Heart right ventricle (tissue), 16 donors: ENCODE measurements around the gene PRKACB. TPM values are rescaled to one million over a fixed set of nuclear protein-coding genes. Genes with fewer than 3 reads are reported as not detected.

Source experiments
- ATAC-seq, 8 donors: fragments of 200-7000 bp; cut with Tn5 transposase; one replicate each; pipeline ENCODE4 v1.9.1; 2020; ENCODE audit warnings: mild to moderate bottlenecking in 8 of 8, moderate library complexity in 8 of 8, moderate number of reproducible peaks in 1 of 8
- DNase-seq, 2 donors: peaks; one replicate each; pipeline ENCODE4 v3.0.0-alpha.2; 2020
- H3K27ac ChIP-seq, 10 donors: fragments of 200-600 bp; sonication (generic) in 2 of 10; one replicate each; pipeline versions ENCODE4 v1.5.0 to v1.8.0; 2020 to 2022; ENCODE audit warnings: mild to moderate bottlenecking in 3 of 10
- H3K27me3 ChIP-seq, 7 donors: fragments of 200-600 bp; one replicate each; pipeline ENCODE4 v1.8.0; 2021 to 2022; ENCODE audit warnings: mild to moderate bottlenecking in 2 of 7
- H3K36me3 ChIP-seq, 9 donors: fragments of 200-600 bp; sonication (generic) in 1 of 9; one replicate each; pipeline versions ENCODE4 v1.5.0 to v1.8.0; 2020 to 2022; ENCODE audit warnings: mild to moderate bottlenecking in 2 of 9
- H3K4me1 ChIP-seq, 9 donors: fragments of 200-600 bp; sonication (generic) in 1 of 9; one replicate each; pipeline versions ENCODE4 v1.5.0 to v1.8.0; 2020 to 2022; ENCODE audit warnings: mild to moderate bottlenecking in 4 of 9
- H3K4me3 ChIP-seq, 10 donors: fragments of 200-600 bp; sonication (generic) in 2 of 10; one replicate each; pipeline versions ENCODE4 v1.5.0 to v1.8.0; 2020 to 2022; ENCODE audit warnings: mild to moderate bottlenecking in 7 of 10, moderate library complexity in 2 of 10
- H3K9me3 ChIP-seq, 11 donors: fragments of 200-600 bp in 10 of 11; sonication (generic) in 2 of 11; one replicate each; pipeline versions ENCODE4 v1.5.0 to v1.8.0; 2013 to 2022; ENCODE audit warnings: mild to moderate bottlenecking in 2 of 11, control low read depth in 1 of 11, moderate library complexity in 1 of 11
- CTCF ChIP-seq, 9 donors: fragments of 200-600 bp; sonication (generic) in 2 of 9; IDR thresholded peaks; one replicate each; pipeline versions ENCODE4 v1.5.0 to v1.8.0; 2021 to 2022; ENCODE audit warnings: antibody characterized with exemption in 9 of 9, mild to moderate bottlenecking in 5 of 9, moderate library complexity in 1 of 9
- WGBS, 2 donors: extraction: QIAGEN DNeasy Blood & Tissue Kit; methylation state at CpG; one replicate each; pipeline ENCODE4 v1.1.7; 2013; ENCODE audit warnings: inconsistent platforms in 1 of 2; 5-methylcytosine and 5-hydroxymethylcytosine counted together
- intact Hi-C, 10 donors: fragments of 100-400 bp; cut with DNase I; formaldehyde crosslinking; loops; one replicate each; pipeline versions ENCODE4 v1.11.1 to v1.14.2; 2022
- polyA plus RNA-seq, 2 donors: library from polyadenylated mRNA; stranded (reverse); fragments of 200-250 nt; gene quantifications; one replicate each; pipeline ENCODE4 v1.2.3, GENCODE V29; 2013
- total RNA-seq, 10 donors: library from RNA; stranded (reverse); fragmentation: NEBNext Ultra II Directional in 3 of 10; extraction: Animal tissue kit (Norgen Biotek cat#: 25700) in 3 of 10; gene quantifications; one replicate each; pipeline versions ENCODE4 v1.2.1 to v1.2.4, GENCODE V29; 2021 to 2023
- donor health status: Arrhythmogenic right ventricular cardiomyopathy.
- donor health status: ischemic (EF 13 %, LVEDD 7.1; RV severe dilation, severe dysfunction).
- donor health status: healthy with polysubstance abuse.
- donor health status: DM: no; HTN: yes; CAD: no.
- donor health status: DM: no; HTN: no; CAD: no.
- donor health status: ischemic (EF 25% LVEDD 6.9; RV normal size, moderate dysfunction).
- donor health status: ischemic (EF 25% LVEDD 5.7; RV mildly dilated, moderate dysfunction).
- donor health status: healthy.
- donor health status: DM: yes; HTN: yes; CAD: no.
- donor health status: Ischemic cardiomyopathy.
- donor health status: ischemic (EF 35%, LVEDD 5.7; RV mildly dilated, moderate dysfunction).
- donor health status: nonischemic (EF 11% LVEDD 7.7; RV severe dilation, severe dysfunction).
- donor health status: DM: yes; HTN: yes; CAD: no.
- donor health status: PGD.
- donor health status: ischemic (EF 29% LVEDD 5.4; RV normal size, mild dysfunction).
- donor health status: nonischemic (EF 23%, LVEDD 6.1; RV moderate dilation, normal function).

The PRKACB gene
- total and polyA plus RNA-seq, 12 donors, result 6.4 to 49.1 (median 39.6) TPM

- Histone ChIP-seq H3K4me3 (no peak overlapping the region), H3K36me3 (peaks cover 0 to 61% (median 0%) of the 10 kb centered on the region in 9 donors), H3K4me1 (no peaks in the 10 kb centered on the region), H3K27me3 (no peaks in the 10 kb centered on the region), H3K27ac (no peak overlapping the region), H3K9me3 (peaks cover 0 to 4% (median 0%) of the 10 kb centered on the region in 11 donors)
- DNase-seq (no peak), ATAC-seq (no peak)
- 93 to 96% methylated on average over 6 of the region's 6 CpGs for WGBS, 2 donors
- intact Hi-C loops, result no loop called here
- no peak for TF ChIP-seq CTCF (IDR thresholded peaks at IDR 0.05)
These were observed 54.8 kb downstream of the PRKACB start for GRCh38 chr1:84198832-84199231.

DNA sequence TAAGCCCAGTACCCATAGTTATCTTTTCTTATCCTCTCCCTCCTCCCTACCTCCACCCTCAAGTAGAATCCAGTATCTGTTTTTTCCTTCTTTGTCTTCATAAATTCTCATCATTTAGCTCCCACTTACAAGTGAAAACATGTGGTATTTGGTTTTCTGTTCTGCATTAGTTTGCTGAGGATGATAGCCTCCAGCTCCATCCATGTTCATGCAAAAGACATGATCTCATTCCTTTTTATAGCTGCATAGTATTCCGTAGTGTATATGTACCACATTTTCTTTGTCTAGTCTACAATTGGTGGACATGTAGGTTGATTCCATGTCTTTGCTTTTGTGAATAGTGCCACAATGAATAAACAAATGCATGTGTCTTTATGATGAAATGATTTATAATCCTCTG lies 55.2 kb downstream of the PRKACB start:
- H3K36me3 ChIP-seq, result peaks cover 0 to 61% (median 0%) of the 10 kb centered on the region in 9 donors
- intact Hi-C loops, result no loop called here
- TF ChIP-seq CTCF (IDR thresholded peaks at IDR 0.05), result no peak
- no peak overlapping the region for H3K27ac ChIP-seq
- 97% methylated on average over 1 of the region's 1 CpG for WGBS, 2 donors
- H3K4me3 ChIP-seq, result no peak overlapping the region
- H3K4me1 ChIP-seq, result no peaks in the 10 kb centered on the region
- ATAC-seq (no peak), DNase-seq (no peak)
- H3K9me3 ChIP-seq, result no peaks in the 10 kb centered on the region
- no peaks in the 10 kb centered on the region for H3K27me3 ChIP-seq

- no peak for TF ChIP-seq CTCF (IDR thresholded peaks at IDR 0.05)
- intact Hi-C loops, result no loop called here
- DNase-seq (no peak), ATAC-seq (no peak)
- Histone ChIP-seq H3K9me3 (no peaks in the 10 kb centered on the region), H3K4me1 (no peaks in the 10 kb centered on the region), H3K27me3 (no peaks in the 10 kb centered on the region), H3K36me3 (peaks cover 0 to 63% (median 0%) of the 10 kb centered on the region in 9 donors), H3K27ac (no peak overlapping the region), H3K4me3 (no peak overlapping the region)
These were observed 58.1 kb downstream of the PRKACB start for GRCh38 chr1:84202126-84202525.

GRCh38 chr1:84206375-84206774 lies 62.3 kb downstream of the PRKACB start:
- 87 to 96% methylated on average over 1 of the region's 1 CpG for WGBS, 2 donors
- no peak for TF ChIP-seq CTCF (IDR thresholded peaks at IDR 0.05)
- Histone ChIP-seq H3K27me3 (no peaks in the 10 kb centered on the region), H3K9me3 (no peaks in the 10 kb centered on the region), H3K4me1 (no peaks in the 10 kb centered on the region), H3K4me3 (no peak overlapping the region), H3K27ac (no peak overlapping the region), H3K36me3 (peaks cover 0 to 38% (median 0%) of the 10 kb centered on the region in 9 donors)
- intact Hi-C loops, result no loop called here
- no peak for ATAC-seq
- no peak for DNase-seq

DNA sequence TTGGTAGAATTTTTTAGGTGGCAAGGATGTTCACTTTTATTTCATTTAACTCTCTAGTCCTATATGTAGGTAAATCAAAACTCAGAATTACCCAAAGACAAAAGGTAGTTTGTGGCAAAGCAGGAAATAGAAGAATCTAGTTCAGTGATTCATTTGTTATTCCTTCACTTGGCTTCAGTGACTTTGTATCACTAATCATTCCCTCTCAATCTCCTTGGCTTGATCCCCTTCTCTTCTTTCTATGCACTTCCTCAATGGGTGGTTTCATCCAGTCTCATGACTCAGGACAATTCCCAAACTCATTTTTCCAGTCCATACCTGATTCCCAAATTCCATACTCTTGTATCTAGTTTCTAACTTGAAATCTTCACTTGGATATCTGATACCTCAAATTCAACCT lies 64.9 kb downstream of the PRKACB start:
- no peak overlapping the region for H3K4me3 ChIP-seq
- no peak for TF ChIP-seq CTCF (IDR thresholded peaks at IDR 0.05)
- intact Hi-C loops, result no loop called here
- no peaks in the 10 kb centered on the region for H3K9me3 ChIP-seq
- ATAC-seq, result no peak
- H3K4me1 ChIP-seq, result no peaks in the 10 kb centered on the region
- H3K27me3 ChIP-seq, result no peaks in the 10 kb centered on the region
- no peak for DNase-seq
- H3K27ac ChIP-seq, result no peak overlapping the region
- H3K36me3 ChIP-seq, result peaks cover 0 to 27% (median 0%) of the 10 kb centered on the region in 9 donors
